Measurements from ENCODE around the gene KCNT2.
"Not testable (repeated sequence)": the region's sequence is repeated elsewhere in the genome, so short reads cannot be mapped to it uniquely, and the experiment has no call there.

Gene KCNT2

GRCh38 chr1:196590959-196591358 lies 17.3 kb downstream of the KCNT2 start:
- DNase-seq: no peak

GRCh38 chr1:196590012-196590708 lies 18.1 kb downstream of the KCNT2 start:
- DNase-seq: no peak

- no peak for DNase-seq
Observed at GRCh38 chr1:196584696-196585095, 23.5 kb downstream of the KCNT2 start.

DNA sequence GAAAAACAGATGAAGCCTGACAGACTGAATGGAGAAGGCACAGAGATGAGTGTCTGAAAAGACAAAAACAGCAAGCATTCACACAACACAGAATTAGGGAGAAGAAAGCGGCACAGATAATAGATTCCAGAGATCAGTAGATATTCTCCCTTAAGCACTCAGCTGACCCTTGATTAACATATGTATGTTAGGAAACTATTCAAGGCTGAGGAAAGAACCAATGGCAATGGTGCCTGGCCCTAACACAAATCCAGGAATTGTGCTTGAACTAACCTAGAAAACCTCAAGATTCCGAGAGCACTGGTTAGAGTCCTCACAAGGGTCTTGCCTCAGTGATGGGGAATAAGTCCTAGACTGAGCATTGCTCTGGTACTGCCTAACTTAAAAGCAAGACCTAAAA lies 30.9 kb downstream of the KCNT2 start:
- DNase-seq: no peak

GRCh38 chr1:196573226-196573625 lies 35.0 kb downstream of the KCNT2 start:
- DNase-seq: no peak

DNA sequence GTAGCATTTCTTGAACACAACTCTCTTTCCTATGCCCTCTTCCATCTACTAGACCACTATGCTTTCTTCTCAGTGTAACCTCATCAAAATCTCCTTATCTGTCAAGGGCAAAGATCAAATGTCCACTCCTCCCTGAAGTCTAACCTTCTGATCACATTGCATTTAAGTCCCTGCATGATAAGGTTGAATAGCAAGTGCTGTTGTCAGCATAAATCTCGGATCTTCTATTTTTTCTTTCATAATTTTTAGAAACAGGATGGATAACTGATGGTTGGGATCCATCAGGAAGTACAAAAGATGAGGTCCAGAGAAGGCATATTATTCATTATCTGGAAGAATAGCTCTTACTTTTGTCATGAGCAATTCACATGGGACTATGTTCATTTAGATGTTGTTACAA lies 41.0 kb downstream of the KCNT2 start:
- no peak for DNase-seq

- DNase-seq: no peak
Observed at GRCh38 chr1:196563768-196564167, 44.5 kb downstream of the KCNT2 start.

- no peak for DNase-seq
Observed at GRCh38 chr1:196559314-196559713, 48.9 kb downstream of the KCNT2 start.

GRCh38 chr1:196558411-196558810 lies 49.8 kb downstream of the KCNT2 start:
- no peak for DNase-seq

DNA sequence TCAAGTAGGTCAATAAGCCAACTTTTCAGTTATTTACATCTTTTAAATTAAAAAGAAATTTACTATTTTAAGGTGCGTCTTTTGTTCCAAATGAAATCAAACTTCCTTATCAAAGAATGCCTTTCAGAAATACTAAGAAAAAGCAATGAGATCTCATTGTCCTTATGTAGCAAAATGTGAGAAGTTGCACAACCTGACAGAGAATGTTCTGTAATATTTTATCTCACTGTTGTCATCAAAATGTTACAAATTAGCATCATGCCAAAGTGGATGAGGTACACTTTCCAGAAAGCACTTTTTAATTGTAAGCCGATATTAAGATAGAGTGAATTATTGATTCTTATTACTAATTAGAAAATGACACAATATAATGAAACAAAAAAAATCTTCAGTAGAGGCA lies 50.4 kb downstream of the KCNT2 start:
- no peak for DNase-seq

GRCh38 chr1:196550731-196551130 lies 57.5 kb downstream of the KCNT2 start:
- no peak for DNase-seq

- no peak for DNase-seq
Observed at GRCh38 chr1:196546272-196547111, 61.7 kb downstream of the KCNT2 start.

DNA sequence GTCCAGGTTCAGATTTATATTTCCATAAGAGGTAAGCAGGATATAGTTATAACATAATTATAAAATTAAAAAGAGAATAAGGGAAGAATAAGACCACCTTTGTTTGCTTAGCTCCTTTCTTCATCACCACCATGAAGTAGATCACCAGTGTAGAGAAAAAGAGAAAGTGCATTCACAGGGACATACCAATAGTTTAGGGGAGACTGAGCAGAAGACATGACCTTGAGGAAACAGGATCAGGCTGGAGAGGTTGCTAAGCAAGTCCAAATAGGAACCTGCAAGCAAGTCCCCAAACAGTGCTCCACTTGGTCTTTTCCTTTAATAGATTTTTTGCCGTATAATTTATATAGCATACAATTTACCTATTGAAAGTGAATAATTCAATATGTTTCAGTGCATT lies 63.0 kb downstream of the KCNT2 start:
- no peak for DNase-seq

DNA sequence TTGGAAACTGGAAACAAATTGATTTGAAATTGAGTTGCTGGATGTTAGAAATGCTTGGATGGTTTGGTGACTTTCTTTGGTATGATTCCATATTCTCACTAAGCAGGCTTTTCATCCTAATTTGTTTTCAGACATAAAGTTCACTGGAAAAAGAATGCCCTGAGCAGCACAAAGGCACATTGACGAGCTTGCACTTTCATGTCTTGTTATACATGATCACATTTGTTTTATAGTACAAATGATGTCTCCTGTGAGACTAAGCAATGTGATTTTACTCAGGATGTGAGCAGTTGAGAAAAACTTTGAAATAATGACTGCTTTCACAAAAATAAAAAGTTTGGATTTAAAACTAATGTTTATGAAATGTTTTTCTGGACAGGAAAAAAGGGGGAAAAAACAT lies 63.6 kb downstream of the KCNT2 start:
- DNase-seq: no peak

- DNase-seq: no peak
Observed at GRCh38 chr1:196543833-196544232, 64.4 kb downstream of the KCNT2 start.

DNA sequence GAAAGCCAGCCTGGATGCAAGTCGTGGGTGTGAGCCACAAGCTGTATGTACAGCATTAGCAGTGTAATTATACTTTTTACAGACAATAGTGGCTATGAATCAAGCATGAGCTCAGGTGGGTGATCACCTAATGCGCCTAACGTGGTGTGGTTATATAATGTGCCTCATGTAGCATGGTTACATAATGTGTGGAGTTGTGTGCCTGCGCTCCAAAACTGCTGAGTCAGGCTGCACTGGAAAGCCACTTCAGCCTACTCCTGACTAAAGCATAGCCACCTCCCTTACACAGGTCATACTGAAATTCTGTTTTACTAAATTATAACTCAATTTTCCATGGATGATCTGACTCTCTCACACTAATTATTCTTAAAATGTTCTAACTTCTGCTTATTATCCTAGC lies 69.8 kb downstream of the KCNT2 start:
- DNase-seq: peak in 2 of 58 donors; percentile 2 to 5

- no peak for DNase-seq
Observed at GRCh38 chr1:196535727-196536126, 72.5 kb downstream of the KCNT2 start.

DNA sequence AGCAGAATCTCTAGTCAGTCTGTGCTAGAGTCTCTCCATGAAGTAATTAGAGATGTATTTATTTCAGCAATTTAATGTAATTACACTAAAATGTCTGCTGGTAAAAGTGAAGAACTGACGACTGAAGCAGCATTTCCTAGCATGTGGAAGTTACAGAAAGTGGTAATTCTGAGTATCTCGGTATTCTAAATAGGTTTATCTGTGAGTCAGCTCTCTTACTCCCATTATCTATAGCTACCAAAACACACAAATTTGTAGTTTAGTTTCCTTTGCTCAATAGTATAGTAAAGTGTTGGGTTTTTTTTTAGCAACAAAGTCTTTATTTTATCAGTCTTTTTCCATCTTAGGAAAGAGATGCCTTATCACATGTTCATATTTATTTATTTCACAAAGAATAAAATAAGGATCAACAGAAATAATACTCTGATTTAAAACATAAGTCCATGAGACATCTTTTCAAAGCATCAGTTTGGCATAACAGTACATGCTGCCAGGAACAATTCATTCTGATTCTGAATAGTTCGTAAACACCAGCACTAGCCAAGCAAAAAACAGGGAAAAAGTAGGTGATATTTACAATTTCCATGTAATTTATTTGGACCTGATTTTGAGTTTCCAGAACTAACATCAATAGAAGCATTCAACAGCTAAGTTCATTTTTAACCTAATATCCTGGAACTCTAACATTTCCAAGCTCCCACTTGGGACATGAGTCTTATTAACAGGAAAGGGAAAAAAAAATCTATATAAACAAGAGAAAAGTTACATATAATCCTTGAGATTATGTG lies 76.3 kb downstream of the KCNT2 start:
- no peak for DNase-seq

GRCh38 chr1:196527919-196528318 lies 80.3 kb downstream of the KCNT2 start:
- no peak for DNase-seq

GRCh38 chr1:196522574-196523345 lies 85.5 kb downstream of the KCNT2 start:
- DNase-seq: not testable (repeated sequence)

DNA sequence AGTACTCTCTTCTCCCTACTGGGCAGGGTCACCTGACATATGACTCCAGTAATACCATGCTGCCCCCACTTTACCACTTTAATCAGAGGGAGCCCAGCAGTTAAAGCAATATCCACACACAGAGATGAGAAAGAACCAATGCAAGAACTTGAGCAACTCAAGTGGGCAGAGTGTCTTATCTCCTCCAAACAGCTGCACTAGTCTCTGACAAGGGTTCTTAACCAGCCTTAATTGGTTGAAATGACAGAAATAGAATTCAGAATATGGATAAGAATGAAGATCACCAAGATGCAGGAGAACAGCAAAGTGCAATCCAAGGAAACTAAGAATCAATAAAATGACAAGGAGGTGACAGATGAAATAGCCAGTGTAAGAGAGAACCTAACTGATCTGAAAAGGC lies 91.0 kb downstream of the KCNT2 start:
- DNase-seq: no peak
